Small intestine (tissue), 16 donors: ENCODE data around the gene COG4. TPM values are rescaled to one million over a fixed set of nuclear protein-coding genes. Genes with fewer than 3 reads are reported as not detected.

ENCODE experiments used
- DNase-seq, 2 donors: peaks; one replicate each; pipeline versions ENCODE4 v3.0.0 to v3.0.0-alpha.2; 2013
- FAIRE-seq: peaks from 2 replicates; lab custom pipeline; 2012; peaks lifted over from hg19 to GRCh38; lab: Jason Lieb, UNC
- H3K27ac ChIP-seq, 3 donors: one replicate each; pipeline ENCODE4 v1.5.1; 2013; ENCODE audit warnings: low read length in 2 of 3, mild to moderate bottlenecking in 2 of 3, control low read depth in 1 of 3, inconsistent platforms in 1 of 3, low read depth in 1 of 3, moderate library complexity in 1 of 3
- H3K27me3 ChIP-seq, 3 donors: one replicate each; pipeline ENCODE4 v1.6.1; 2013; ENCODE audit warnings: low read length in 3 of 3, inconsistent platforms in 1 of 3; ENCODE audit not compliant: control insufficient read depth in 3 of 3, insufficient read depth in 3 of 3
- H3K36me3 ChIP-seq, 3 donors: one replicate each; pipeline ENCODE4 v1.6.1; 2013; ENCODE audit warnings: low read length in 3 of 3, inconsistent platforms in 1 of 3, low read depth in 1 of 3, mild to moderate bottlenecking in 1 of 3, moderate library complexity in 1 of 3; ENCODE audit not compliant: control insufficient read depth in 3 of 3, insufficient read depth in 2 of 3
- H3K4me1 ChIP-seq, 3 donors: one replicate each; pipeline ENCODE4 v1.6.1; 2013; ENCODE audit warnings: low read length in 2 of 3, inconsistent platforms in 1 of 3, low read depth in 1 of 3, mild to moderate bottlenecking in 1 of 3, moderate library complexity in 1 of 3; ENCODE audit not compliant: control insufficient read depth in 3 of 3, insufficient read depth in 2 of 3
- H3K4me3 ChIP-seq, 3 donors: one replicate each; pipeline ENCODE4 v1.5.1; 2013; ENCODE audit warnings: low read length in 3 of 3, control low read depth in 1 of 3, inconsistent platforms in 1 of 3, low read depth in 1 of 3, mild to moderate bottlenecking in 1 of 3, moderate library complexity in 1 of 3
- H3K9me3 ChIP-seq, 2 donors: one replicate each; pipeline ENCODE4 v1.6.1; 2013; ENCODE audit warnings: low read depth in 1 of 2, low read length in 1 of 2; ENCODE audit not compliant: control insufficient read depth in 2 of 2, insufficient read depth in 1 of 2
- WGBS, 3 donors: extraction: QIAGEN DNeasy Blood & Tissue Kit; methylation state at CpG; one replicate each; pipeline ENCODE4 v1.1.7; 2013; 5-methylcytosine and 5-hydroxymethylcytosine counted together
- long read RNA-seq, 10 donors: transcript quantifications; one replicate each; lab custom pipeline, GENCODE V29; 2026
- polyA plus RNA-seq, 4 donors: library from polyadenylated mRNA; stranded (reverse) in 3 of 4; unstranded in 1 of 4; fragments of 200-250 nt in 3 of 4; fragments of 120-200 nt in 1 of 4; gene quantifications; one replicate each; pipeline versions ENCODE4 v1.2.1 to v1.2.3, GENCODE V29; 2013
- donor health status: healthy with polysubstance abuse.
- donor health status: control.
- donor health status: control.
- donor health status: Bipolar disorder and iron deficiency.
- donor health status: healthy.

COG4 gene
- polyA plus RNA-seq, result 10 to 100 TPM; 48.1 to 93.5 (median 54.3) TPM
- long read RNA-seq, donor 1, result 0 reads
- long read RNA-seq, donor 2, partial matches to known transcripts, result 31 of 49 reads
- long read RNA-seq, donor 2, other reads (novel, unspliced or antisense), result 16 of 49 reads
- long read RNA-seq, donor 3, partial matches to known transcripts, result 171 of 173 reads
- long read RNA-seq, donor 3, other reads (novel, unspliced or antisense), result 0 of 173 reads
- long read RNA-seq, donor 4, partial matches to known transcripts, result 0 of 1 reads
- long read RNA-seq, donor 4, other reads (novel, unspliced or antisense), result 0 of 1 reads
- long read RNA-seq, donor 5, partial matches to known transcripts, result 5 of 5 reads
- long read RNA-seq, donor 5, other reads (novel, unspliced or antisense), result 0 of 5 reads
- long read RNA-seq, donor 6, transcript COG4-201 (19 exons, 2,833 nt), result major isoform, 6 of 92 reads
- long read RNA-seq, donor 6, partial matches to known transcripts, result 86 of 92 reads
- long read RNA-seq, donor 6, other reads (novel, unspliced or antisense), result 0 of 92 reads
- long read RNA-seq, donor 7, transcript COG4-201 (19 exons, 2,833 nt), result major isoform, 9 of 281 reads
- long read RNA-seq, donor 7, partial matches to known transcripts, result 264 of 281 reads
- long read RNA-seq, donor 7, other reads (novel, unspliced or antisense), result 7 of 281 reads
- long read RNA-seq, donor 8, result 0 reads
- long read RNA-seq, donor 9, result 0 reads
- long read RNA-seq, donor 10, transcript COG4-201 (19 exons, 2,833 nt), result major isoform, 5 of 179 reads
- long read RNA-seq, donor 10, partial matches to known transcripts, result 130 of 179 reads
- long read RNA-seq, donor 10, other reads (novel, unspliced or antisense), result 44 of 179 reads

DNA sequence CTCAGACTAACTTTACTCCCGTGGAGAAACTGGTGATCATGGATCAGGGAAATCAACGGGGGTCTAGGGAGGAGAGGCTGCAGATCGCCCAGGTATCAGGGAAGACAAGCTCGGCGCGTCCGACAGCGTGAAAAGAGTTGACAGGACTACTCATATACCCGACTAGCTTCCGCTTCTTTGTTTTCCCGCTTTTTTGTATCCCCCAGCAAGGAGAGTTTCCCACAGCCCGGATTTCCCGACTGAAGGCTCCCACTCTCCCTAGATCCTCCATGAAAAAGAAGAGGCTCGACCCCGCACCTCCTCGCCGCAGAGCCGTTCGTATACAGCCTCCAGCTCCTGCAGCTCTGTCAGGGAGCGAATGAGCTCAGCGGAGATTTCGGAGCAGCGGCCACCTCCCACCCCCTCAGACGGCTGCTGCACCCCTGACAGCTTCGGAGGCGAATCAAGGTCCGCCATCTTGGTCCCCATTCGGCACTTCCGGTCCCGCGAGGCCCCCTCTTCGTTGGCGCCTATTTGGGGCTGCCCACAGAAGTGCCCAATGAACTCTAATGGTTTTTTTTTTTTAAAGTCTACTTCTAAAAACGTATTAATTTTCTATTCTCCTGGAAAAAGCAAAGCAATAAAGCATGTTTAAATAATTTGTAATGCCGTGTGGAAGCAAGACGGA is at the start of gene COG4:
TSS of gene COG4 (minus strand) at position 479 of the 667 bp plus-strand sequence. CDS start at position 468, 11 bp downstream.
- peak within 1 kb of the TSS; percentile 82 to 93 (median 86) for H3K27ac ChIP-seq
- H3K9me3 ChIP-seq, result no peaks in the 10 kb centered on the region
- H3K4me1 ChIP-seq, result peaks cover 2 to 16% (median 8%) of the 10 kb centered on the region in 3 donors
- peaks cover 0 to 29% (median 3%) of the 10 kb centered on the region in 3 donors for H3K36me3 ChIP-seq
- WGBS, 3 donors, result 0 to 1% (median 0%) methylated on average over 36 of the region's 36 CpGs
- FAIRE-seq (no peak), DNase-seq (peak; percentile 84 to 93)
- H3K4me3 ChIP-seq, result peak within 1 kb of the TSS; percentile 95 to 98 (median 96)
- no peaks in the 10 kb centered on the region for H3K27me3 ChIP-seq

DNA sequence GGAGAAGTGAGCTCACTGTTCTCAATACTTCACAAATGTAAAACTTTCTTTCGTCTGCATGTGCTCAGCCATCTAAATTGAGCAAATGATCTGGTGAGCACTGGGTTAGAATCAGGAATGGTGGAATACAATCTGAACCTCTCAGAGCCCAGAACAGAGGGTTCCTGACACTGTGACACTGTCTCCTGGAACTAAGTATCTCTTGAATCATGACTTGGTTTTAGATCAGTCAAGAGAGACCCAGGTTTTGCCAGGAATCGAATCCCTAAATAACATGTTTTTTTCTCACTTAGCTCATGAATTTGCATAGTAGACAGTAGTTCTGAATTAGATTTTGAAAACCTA is 49.5 kb upstream of the COG4 start:
- Histone ChIP-seq H3K27ac (peak overlapping the region in 1 of 3 donors; percentile 18), H3K4me1 (peaks cover 0 to 36% (median 0%) of the 10 kb centered on the region in 3 donors), H3K27me3 (no peaks in the 10 kb centered on the region), H3K4me3 (no peak overlapping the region), H3K9me3 (no peaks in the 10 kb centered on the region), H3K36me3 (peaks cover 23 to 69% (median 28%) of the 10 kb centered on the region in 3 donors)
- no peak for DNase-seq
- no peak for FAIRE-seq
- WGBS, 3 donors, result 70 to 82% (median 81%) methylated on average over 2 of the region's 2 CpGs

DNA sequence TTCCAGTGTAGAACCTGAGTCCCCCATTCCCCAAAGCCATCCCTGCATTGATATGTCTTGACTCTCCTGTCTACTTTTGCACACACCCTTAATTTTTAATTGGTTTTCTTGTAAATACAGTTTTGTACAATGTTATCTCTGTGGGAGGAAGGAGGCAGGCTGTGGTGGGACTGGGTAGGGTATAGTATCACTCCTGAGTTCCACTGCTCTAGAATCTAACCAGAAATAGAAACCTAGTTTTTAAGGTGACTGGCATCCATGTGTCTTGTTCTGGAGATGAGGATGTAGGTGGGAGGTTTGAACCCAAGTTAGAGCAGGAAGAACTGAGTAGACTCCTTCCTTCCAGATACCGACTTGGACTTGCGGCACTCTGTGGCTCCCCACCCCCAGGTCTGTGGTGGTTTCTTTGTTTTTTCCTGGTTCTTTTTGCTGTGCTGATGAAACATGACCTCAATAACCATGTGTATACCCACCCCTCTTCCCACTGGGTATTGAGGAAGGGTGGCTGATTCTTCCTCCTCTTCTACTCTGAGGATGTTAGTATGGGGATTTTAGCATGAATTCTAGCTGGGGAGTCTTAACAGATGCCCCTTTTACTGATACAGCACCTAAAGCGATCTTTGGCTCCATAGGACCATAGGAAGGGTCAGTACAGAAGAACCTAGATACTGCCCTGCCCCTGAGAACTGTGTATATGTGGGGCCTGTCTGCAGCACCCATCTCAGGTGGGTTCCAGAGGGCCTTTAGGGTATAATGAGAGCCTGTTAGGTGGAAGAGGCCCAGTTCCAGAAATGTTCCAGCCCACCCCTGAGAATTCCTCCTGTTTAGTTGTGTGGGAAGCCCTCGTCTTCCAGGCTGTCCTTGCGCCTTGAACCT is 48.9 kb upstream of the COG4 start:
- 85 to 94% (median 87%) methylated on average over 5 of the region's 5 CpGs for WGBS, 3 donors
- Histone ChIP-seq H3K27me3 (no peaks in the 10 kb centered on the region), H3K27ac (peak overlapping the region in 1 of 3 donors; percentile 18), H3K9me3 (no peaks in the 10 kb centered on the region), H3K36me3 (peaks cover 25 to 74% (median 31%) of the 10 kb centered on the region in 3 donors), H3K4me3 (no peak overlapping the region), H3K4me1 (peaks cover 0 to 33% (median 0%) of the 10 kb centered on the region in 3 donors)
- no peak for DNase-seq
- no peak for FAIRE-seq

DNA sequence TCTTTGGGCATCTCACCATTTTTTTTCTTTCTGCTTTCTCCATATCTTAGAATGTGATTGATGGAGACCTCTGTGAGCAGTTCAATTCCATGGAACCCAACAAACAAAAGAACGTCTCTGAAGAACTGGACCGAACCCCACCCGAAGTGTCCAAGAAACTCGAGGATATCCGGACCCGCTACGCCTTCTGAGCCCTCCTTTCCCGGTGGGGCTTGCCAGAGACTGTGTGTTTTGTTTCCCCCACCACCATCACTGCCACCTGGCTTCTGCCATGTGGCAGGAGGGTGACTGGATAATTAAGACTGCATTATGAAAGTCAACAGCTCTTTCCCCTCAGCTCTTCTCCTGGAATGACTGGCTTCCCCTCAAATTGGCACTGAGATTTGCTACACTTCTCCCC is 48.3 kb upstream of the COG4 start:
- H3K27me3 ChIP-seq, result no peaks in the 10 kb centered on the region
- H3K27ac ChIP-seq, result peak overlapping the region in 1 of 3 donors; percentile 18
- H3K36me3 ChIP-seq, result peaks cover 30 to 77% (median 37%) of the 10 kb centered on the region in 3 donors
- FAIRE-seq (no peak), DNase-seq (no peak)
- peaks cover 0 to 27% (median 0%) of the 10 kb centered on the region in 3 donors for H3K4me1 ChIP-seq
- H3K9me3 ChIP-seq, result no peaks in the 10 kb centered on the region
- 86 to 93% (median 89%) methylated on average over 8 of the region's 8 CpGs for WGBS, 3 donors
- no peak overlapping the region for H3K4me3 ChIP-seq

DNA sequence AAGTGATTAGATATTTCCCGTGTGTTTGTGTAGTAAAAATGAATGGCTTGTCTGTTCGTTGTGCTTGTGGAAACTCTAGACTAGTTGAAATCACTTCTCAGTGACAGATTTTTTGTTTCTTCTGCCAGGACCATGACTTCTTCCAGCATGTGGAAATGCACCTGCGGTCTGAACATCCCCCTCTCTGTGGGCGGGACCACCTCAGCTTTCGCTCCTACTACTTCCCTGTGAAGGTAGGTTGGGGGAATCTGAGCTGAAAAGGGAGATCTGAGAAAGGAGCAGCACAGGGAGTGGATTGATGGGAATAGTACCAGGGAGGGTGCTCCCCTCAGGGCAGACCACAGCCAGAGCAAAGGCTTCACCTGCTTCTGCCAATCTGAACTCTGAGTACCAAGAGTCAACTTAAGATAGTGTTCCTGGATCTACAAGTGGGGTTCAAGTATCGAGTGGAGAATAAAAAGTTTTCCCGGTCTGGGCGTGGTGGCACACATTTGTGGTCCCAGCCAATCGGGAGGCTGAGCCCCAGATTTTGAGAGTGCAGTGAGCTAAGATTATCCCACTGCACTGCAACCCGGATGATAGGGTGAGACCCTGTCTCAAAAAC is 47.7 kb upstream of the COG4 start:
- Histone ChIP-seq H3K27ac (no peak overlapping the region), H3K27me3 (no peaks in the 10 kb centered on the region), H3K36me3 (peaks cover 30 to 82% (median 37%) of the 10 kb centered on the region in 3 donors), H3K4me1 (peaks cover 0 to 23% (median 0%) of the 10 kb centered on the region in 3 donors), H3K4me3 (no peak overlapping the region), H3K9me3 (no peaks in the 10 kb centered on the region)
- DNase-seq, result no peak
- WGBS, 3 donors, result 84 to 91% (median 88%) methylated on average over 10 of the region's 10 CpGs
- no peak for FAIRE-seq

DNA sequence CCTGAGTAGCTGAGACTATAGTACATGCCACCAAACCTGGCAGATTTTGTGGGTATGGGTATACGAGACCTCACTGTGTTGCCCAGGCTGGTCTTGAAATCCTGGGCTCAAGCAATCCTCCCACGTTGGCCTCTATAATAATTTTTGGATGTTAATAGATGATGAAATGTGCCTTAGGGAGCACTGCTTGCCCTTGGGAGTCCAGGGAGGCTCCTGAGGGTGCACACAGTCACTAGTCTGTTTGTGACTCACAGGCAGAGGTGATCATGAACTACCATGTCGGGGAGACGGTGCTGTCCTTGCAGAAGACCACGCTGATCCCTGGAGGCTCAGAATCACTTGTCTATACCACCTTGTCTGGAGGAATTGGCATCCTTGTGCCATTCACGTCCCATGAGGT is 46.4 kb upstream of the COG4 start:
- Histone ChIP-seq H3K4me3 (no peak overlapping the region), H3K9me3 (no peaks in the 10 kb centered on the region), H3K36me3 (peaks cover 38 to 88% (median 45%) of the 10 kb centered on the region in 3 donors), H3K27ac (peak overlapping the region in 1 of 3 donors; percentile 63), H3K4me1 (peaks cover 0 to 16% (median 0%) of the 10 kb centered on the region in 3 donors), H3K27me3 (no peaks in the 10 kb centered on the region)
- FAIRE-seq, result no peak
- no peak for DNase-seq
- 89 to 93% (median 91%) methylated on average over 6 of the region's 6 CpGs for WGBS, 3 donors

DNA sequence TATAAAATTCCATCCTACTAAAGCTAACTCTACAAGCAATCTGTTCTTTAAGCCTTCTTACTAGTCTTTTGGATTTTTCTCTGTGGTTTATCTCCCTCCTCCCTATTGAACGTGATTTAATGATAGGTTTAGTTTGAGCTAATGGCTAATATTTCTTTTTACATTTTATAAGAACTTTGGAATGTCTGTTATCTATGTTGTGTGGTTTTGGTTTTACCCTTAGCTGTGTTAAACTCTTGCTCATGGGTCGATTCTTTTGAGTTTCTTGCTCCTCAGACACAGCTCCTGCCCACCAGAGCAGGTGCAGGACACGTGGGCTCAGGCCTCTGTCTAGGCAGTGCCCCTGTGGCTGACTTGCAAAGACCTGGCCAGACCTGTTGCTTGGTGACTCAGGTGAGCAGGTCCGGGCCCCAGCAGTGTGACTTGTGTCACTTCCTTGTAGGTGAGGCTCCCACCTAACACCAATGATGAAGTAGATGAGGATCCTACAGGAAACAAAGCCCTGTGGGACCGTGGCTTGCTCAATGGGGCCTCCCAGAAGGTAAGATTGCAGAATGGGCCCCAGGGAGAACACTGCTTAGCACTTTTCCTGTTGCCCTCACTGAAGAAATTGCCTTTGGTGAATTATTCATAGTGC is 45.4 kb upstream of the COG4 start:
- Histone ChIP-seq H3K27ac (peak overlapping the region in 1 of 3 donors; percentile 63), H3K27me3 (no peaks in the 10 kb centered on the region), H3K36me3 (peaks cover 48 to 84% (median 52%) of the 10 kb centered on the region in 3 donors), H3K4me1 (peaks cover 0 to 16% (median 0%) of the 10 kb centered on the region in 3 donors), H3K4me3 (no peak overlapping the region), H3K9me3 (no peaks in the 10 kb centered on the region)
- FAIRE-seq, result no peak
- WGBS, 3 donors, result 60 to 81% (median 76%) methylated on average over 5 of the region's 5 CpGs
- peak in 1 of 2 donors; percentile 73 for DNase-seq
